Stimulated activated CD4-positive, alpha-beta T cell treated with anti-CD3 and anti-CD28 coated beads, Interleukin-1b, Interleukin-23, amount 100 ng/mL, for 48 hours (primary cell): Measurements from ENCODE around the gene ABHD4.
"Not testable (repeated sequence)": the region's sequence is repeated elsewhere in the genome, so short reads cannot be mapped to it uniquely, and the experiment has no call there.

ENCODE experiments used
- DNase-seq: peaks from one replicate; pipeline ENCODE4 v3.0.0-alpha.2; 2020

The ABHD4 gene

DNA sequence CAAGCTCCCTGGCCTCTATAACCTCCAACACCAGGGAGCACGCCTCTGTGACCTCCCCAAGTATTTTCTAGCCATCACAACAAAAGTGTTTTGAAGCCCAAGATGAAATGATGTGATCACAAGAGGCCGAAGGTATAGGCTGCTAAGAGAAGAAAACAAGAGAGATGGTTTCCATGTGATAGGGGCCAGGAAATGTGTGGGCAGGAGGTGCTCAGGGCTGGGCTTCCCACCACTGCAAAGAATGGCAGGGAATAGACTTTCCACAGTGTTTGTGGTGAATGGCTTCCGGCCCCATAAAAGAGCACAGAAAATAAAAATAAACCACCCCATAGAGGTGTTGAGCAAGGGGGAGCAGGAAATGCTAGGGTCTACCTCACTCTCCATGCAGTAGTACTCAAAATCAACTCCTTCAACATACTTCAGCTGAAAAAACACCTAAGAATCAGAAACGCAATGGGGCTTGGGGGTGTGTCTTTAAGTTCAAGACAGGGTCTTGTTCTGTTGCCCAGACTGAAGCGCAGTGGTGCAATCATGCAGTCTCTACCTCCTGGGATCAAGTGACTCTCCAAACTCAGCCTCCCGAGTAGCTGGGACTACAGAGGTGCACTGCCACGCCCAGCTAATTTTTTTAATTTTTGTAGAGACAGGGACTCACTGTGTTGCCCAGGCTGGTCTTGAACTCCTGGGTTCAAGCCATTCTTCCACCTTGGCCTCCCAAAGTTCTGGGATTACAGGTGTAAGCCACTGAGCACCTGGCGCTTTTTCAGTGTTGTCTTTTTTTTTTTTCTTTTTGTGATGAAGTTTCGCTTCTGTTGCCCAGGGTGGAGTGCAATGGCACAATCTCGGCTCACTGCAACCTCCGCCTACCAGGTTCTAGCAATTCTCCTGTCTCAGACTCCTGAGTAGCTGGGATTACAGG is 36.2 kb upstream of the ABHD4 start:
- peak; percentile 71 for DNase-seq

DNA sequence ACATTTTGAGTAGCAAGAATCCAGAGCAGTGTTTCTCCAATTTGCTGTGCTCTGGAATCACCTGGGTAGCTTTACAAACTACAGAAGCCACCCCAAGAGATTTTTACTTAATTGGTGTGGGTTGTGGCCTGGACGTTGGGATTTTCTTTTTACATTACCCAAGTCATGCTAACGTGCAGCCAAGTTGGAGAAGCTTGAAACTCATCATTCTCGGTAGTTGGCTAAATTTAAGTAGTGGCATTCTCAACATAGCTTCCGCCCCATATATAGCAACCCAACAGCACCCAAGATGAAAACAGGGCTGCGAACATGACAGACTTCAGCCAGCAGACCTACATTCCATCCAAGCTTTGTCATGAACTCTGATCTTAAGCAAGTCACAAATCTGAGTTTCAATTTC is 34.1 kb upstream of the ABHD4 start:
- DNase-seq = no peak

DNA sequence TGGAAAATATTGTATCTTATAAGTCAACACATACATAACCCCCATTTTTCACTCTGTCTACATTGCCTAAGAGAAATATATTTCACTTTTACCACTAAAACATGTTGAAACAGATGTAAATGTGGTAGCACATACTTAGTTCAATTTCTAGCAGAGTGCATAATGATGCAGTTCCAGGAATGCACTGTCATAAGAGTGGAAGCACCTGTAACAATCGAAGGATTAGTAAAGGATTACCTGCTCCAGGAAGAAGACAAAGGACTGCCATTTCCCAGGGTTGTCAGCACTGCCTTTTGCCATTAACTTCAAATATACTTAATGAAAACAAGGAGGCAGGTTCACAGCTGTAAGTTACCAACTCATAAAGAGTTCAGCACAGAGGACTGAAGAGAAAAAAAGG is 33.6 kb upstream of the ABHD4 start:
- DNase-seq = no peak

DNA sequence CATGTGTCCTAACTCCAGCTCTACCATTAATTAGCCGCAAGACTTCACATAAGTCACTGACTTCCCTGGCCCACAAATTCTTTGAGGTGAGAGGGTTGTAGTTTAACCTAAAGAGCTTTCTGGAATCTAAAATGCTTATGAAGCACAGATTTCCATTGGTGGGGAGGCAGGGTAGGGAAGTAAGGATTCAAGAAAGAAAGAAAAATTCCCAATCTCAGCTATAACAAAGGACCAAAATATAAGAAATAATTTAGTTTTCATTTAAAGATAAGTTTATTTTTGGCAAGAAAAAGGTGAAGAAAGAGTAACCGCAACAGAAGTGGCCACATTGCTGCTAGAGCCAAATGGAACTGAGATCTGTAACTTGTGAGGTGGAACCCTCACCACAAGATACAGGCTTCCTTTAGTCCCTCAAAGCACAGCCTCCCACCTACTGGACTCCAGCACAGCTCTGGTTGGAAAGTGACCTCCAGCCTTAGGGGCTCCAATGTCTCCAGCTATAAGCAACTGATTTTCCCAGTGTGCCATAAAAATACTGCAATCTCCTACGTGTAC is 32.6 kb upstream of the ABHD4 start:
- no peak for DNase-seq

DNA sequence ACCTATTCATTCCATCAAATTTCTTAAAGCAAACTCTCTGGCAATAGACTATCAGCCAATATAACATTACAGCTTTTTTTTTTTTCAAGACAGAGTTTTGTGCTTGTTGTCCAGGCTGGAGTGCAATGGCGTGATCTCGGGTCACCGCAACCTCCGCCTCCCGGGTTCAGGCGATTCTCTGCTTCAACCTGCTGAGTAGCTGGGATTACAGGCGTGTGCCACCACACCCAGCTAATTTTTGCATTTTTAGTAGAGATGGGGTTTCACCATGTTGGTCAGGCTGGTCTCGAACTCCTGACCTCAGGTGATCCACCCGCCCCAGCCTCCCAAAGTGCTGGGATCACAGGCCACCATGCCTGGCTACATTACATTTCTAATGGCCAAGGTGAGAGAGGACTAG is 31.8 kb upstream of the ABHD4 start:
- DNase-seq = not testable (repeated sequence)

DNA sequence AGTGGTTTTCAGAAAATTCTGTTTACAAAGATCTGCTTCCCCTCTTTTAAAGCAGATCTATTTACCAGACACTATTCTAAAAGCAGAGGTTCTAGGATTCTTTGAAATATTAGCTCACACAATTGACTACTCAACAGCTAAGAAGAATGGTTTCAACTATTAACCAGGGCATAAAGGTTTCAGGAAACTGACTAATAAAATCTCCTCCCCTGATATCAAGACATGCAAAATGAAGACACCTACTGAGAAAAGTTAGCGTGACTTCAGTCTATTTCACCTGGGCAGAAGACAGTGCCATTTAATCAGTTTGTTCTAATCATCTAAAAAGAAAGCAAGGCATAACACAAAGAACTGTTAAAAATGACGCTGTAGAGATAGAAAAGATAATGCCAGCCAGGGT is 31.3 kb upstream of the ABHD4 start:
- DNase-seq = no peak

DNA sequence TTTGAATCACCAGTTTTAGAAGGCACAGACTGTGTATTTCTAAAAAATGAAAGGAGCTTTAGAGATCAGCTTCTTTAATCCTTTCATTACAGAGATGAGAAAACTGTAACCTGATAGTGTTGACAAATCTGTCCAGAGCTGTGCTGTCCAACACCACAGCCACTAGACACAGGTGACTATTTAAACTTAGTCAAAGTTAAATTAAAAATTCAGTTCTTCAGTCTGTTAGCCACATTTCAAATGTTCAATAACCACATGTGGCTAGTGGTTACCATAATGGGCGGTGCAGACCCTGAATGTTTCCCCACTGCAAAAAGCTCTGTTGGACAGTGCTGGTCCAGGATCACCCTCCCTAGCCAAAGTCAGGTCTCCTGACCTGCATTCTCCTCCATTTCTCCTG is 30.7 kb upstream of the ABHD4 start:
- no peak for DNase-seq

DNA sequence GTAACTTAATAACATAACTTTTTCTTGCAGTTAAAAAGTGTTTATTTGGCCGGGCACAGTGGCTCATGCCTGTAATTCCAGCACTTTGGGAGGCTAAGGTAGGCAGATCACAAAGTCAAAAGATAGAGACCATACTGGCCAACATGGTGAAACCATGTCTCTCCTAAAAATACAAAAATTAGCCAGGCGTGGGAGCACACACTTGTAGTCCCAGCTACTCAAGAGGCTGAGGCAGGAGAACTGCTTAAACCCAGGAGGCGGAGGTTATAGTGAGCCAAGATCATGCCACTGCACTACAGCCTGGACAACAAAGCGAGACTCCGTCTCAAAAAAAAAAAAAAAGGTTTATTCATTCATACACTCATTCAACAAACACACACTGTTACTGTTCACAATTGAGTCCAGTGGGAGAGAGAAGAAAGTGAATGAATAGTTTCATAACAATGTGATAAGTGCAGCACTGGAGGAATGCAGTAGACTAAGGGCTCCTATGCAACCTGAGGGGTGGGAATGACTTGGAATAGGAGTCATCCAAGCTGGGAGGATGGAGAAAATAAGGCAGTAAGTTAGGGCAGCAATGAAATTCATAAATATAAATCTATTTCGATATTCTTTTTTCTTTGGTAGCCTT is 28.9 kb upstream of the ABHD4 start:
- no peak for DNase-seq

DNA sequence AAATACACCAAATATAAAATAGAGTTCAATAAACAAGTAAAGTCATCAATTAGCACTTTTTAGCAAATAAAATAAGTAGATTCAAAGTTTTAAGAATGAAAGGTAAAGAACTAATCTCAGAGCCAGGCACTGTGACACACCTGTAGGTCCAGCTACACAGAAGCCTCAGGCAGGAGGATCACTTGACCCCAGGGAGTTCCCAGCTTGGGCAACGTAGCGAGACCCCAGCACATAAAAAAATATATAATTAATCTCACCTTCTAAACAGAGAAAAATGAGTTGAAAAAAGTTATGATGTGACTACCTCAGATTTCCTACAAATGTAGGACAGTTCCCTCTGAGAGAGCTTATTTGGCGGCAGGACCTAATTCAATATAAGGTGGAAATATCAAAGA is 28.4 kb upstream of the ABHD4 start:
- no peak for DNase-seq

DNA sequence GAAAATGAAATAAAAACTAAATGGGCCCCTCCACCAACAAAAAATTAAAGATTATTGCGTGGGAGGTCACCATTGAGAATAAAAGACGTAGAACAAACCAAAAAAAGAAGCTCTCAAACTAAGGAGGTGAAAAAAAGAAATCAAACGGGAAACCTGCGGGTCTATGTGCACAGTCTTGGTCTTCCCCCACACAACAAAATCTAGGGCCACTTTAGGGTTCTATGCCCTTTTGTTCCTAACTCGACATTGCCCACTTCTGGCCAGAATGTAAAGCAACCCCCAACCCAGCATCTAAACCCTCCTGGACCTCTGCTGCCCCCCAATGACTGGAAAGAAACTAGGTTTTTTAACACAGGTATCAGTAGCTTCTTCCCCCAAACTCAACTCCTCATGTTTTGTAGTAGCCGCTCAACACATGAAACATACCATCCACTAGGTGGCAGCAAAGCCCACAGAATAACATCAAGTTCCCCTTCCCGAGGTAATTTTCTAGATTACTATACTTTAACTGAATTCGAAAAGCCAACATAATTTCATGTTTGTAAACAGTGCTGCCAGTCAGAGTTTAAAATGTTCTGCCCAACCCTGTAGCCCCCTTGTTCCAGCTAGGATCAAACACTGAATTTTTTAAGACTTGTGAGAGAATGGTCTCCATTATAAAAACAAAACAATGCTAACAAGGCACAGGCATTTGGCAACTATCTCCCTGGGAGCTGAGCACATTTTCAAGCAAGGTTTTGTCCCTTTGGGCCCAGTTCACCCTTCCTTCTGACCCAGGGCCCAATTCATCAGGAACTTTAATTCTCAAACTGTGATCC is 27.8 kb upstream of the ABHD4 start:
- DNase-seq = peak; percentile 87

DNA sequence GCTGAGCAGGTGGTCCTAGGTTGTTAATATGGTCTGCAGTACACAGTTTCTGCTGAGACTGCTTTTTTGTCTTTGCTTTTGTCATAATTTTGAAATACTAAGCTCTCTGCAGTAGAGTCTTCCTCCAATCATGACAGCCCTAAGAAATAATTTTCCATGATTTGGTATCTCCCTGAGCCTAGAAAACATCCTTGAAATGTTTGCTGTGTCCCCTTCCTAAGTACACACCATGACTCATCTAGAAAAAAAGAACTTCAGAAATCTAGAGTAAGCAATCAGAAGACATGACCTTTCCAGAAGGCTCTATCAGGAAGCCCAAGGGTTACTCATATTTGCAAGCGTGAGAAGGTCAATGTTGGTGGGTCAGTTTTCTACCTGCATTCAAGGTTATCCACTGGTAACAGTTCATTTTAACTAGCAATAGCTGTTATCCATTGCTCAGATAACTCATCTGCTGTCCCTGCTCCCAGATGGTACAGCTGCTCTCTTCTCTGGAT is 25.5 kb upstream of the ABHD4 start:
- no peak for DNase-seq

DNA sequence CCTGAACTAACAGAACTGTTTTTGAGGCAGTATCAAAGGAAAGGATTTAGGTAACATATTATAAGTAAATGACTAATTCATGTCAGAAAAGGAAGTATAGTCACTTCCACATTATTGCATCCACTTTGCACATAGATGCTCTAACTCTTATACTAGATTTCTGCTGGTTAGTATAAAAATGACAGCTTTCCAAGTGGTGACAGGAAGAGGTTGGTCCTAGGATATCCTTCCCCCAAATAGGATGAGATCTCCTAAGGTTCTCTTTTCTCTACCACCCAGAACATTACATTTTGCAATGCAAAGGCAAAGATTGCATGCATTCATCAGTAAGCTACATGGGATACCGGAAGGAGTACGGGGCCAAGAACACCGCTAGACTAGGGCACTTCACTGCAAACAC is 24.3 kb upstream of the ABHD4 start:
- DNase-seq = no peak

DNA sequence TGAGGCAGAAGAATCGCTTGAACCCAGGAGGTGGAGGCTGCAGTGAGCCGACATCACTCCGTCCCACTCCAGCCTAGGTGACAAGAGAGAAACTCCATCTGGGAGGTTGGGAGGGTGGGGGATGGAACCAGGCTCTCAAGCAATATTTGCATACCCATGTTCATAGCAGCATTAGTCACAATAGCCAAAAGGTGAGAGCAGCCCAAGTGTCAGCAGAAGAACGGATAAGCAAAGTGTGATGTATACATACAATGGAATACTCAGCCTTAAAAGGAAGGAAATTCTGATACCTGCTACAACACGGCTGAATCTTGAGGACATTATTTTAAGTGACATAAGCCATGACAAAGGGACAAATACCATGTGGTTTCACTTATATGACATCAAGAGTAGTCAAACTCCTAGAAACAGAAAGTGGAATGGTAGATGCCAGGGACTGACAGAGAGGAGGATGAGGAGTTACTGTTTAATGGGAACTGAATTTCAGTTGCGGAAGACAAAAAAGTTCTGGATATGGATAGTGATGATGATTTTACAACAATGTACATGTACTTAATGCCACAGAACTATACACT is 20.7 kb upstream of the ABHD4 start:
- DNase-seq = no peak

DNA sequence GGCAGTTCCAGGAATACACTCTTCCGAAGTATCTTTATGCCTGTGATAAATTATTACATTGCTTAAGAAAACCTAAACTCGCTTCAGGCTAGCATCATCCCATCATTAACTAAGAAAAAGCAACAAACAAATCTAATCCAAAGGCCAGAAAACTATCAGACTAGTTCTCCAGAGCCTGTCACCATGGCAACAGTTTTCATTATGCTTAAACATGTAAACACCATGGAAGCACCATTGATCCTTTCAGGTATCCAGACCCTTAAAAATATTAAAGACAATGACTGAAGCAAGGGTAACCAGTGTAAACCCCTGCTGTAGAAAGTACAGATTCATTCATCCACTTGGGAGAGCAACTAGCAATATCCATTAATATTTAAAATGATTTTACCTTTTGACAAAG is 18.9 kb upstream of the ABHD4 start:
- DNase-seq = no peak

DNA sequence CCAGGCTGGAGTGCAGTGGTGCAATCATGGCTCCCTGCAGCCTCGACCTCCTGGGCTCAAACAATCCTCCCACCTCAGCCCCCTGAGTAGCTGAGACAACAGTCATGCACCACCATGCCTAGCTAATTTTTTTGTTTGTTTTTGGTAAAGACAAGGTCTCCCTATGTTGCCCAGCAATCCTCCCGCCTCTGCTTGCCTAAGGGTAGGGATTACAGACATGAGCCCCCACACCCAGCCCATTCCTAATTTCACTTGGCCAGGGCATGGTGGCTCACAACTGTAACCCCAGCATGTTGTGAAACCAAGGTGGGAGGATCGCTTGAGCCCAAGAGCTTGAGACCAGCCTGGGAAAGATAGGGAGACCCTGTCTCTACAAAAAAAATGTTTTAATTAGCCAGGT is 18.2 kb upstream of the ABHD4 start:
- DNase-seq = no peak

DNA sequence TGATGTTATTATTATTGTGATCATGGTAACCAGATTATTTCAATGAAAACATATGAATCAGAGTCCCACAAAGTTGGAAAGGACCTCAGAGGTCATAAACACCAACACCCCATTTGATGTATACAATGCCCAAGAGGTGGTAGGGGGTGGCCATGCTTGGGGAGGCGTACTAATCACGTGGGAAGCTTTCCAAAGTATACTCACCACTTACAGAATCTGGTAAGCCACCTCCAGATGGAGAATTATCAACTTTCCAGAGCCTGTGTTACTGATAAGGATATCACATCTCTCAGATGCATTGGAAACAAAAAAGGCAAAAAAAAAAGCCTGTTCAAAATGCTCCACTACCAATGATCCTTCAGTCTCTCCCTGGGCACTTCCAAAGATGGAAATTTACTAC is 17.5 kb upstream of the ABHD4 start:
- no peak for DNase-seq

DNA sequence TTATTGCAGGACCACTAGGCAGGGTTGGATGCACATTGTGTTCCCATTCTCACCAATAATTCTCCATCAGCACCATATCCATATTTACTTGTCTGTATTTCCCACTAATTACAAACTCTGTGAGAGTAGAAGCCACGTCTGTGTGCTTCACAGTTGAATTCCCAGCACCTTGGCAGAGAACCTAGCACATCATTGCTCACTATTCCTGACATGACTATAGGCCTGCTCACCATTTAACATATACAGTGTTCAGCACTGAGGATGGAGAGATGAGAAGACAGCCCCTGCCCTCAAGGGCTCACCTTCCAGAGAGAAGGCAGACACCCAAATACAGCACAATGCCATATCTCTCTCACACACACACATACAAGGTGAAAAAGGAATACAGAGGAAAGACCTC is 14.1 kb upstream of the ABHD4 start:
- no peak for DNase-seq

DNA sequence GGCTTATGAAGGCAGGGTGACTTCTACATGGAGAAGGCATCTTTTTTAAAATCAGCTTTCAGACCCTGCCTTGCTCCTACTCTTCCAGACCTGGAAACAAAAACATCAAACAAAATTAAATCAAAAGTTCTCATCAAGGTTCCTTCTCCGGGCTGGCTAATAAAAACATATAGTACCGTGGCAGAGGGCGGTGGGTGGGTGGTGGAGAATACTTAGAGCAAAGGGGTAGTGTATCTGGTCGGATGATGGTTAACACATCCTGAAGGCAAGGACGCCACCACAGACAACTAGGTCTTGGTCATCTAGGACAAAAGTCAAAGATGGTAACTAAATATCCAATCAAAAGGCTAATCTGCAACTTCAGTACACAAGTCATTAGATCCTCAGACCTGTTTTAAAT is 10.9 kb upstream of the ABHD4 start:
- DNase-seq = no peak

DNA sequence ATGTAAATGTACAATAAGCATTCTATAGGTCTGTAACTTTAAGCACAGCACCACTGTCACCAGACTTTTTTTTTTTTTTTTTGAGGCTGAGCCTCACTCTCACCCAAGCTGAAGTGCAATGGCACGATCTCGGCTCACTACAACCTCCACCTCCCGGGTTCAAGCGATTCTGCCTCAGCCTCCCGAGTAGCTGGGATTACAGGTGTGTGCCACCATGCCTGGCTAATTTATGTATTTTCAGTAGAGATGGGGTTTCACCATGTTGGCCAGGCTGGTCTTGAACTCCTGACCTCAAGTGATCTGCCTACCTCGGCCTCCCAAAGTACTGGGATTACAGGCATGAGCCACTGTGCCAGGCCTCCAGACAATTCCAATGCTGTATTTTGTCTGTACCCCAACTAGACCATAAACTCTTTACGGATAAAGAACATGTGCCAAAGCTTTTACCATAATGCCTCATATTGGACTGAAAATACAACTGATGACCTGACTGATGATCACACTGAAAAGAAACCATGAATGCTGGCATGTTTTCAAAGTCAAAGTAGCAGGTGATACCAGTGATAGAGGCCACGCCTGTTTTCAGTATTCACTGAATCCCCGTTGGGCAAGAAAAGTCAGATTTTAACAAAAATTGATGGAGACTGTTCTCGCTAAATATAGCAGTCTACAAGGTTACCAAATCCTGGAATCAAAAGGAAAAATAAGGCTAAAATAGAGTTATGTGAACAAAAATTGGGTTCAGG is 10.2 kb upstream of the ABHD4 start:
- DNase-seq = not testable (repeated sequence)

DNA sequence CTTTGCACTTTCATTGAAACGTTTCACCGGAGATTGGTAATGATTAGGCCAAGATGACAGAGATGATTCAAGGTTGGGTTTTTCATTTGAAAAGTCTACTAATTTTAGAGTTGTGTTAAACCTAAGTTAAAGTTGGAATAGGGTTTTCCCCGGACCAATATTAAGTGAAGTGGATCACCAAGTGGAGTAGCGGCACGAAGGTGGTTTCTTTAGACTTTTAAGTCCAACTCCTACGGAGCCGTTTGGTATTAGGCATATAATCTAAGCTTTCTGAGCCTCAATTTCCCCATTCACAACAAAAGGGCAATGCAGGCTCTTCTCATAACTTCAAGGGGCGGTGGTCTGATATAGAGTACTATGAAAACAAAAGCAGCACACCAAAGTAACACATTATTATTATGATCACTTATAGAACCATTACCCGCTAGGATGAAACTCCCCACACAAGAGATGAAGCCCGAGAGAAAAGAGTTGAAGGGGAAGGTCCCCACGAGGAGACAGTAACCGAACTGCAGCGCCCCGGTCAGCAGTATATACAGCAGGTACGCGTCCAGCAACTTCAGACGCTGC is 9.5 kb upstream of the ABHD4 start:
- no peak for DNase-seq

DNA sequence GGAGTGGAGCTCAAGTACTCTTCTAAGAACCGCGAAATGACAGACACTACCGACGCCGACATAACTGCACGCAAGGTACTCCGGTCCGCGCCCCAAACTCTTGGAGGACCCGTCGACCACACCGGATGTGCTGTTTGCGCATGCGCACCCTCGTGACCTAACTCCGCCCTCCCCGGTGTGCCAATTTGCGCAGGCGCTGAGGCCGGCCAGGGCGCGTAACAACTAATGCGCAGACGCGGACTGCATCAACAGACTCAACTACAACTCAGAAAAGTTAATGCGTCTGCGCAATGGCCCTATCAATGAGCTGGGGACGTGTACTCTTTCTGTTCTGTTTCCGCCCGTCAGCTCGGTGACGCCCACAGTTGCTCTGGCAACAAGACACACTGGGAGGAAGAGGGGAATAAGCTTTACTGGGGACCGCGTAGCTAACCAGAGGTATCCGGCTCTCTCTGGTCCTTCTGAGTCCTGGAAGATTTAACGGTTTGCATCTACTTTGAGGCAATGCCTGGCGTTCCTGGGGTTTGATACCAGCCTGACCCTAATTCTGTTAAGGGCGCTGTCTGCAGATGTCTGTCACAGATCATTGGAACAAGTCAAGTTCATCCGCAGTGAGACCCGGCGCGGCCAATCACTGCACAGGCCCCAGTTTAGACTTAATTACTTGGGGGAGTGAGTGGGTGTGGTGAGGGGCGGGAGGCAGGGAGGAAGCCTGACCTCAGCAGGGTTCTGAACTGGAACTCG is 8.8 kb upstream of the ABHD4 start, which contains the start of gene DAD1:
Gene DAD1, minus strand, starts transcription at position 129 of the 744 bp plus-strand sequence. Its CDS starts 67 bp downstream, at position 62.
- DNase-seq = peak; percentile 99
